ENCODE results near the gene ATAD3B.
"Not testable (repeated sequence)": the region's sequence is repeated elsewhere in the genome, so short reads cannot be mapped to it uniquely, and the experiment has no call there.

The ATAD3B gene

GRCh38 chr1:1433804-1434130, 37.8 kb upstream of the ATAD3B start:
- DNase-seq, result peak; percentile 68

- peak; percentile 62 for DNase-seq
These were observed 37.3 kb upstream of the ATAD3B start for GRCh38 chr1:1434131-1434823.

- no peak for DNase-seq
These were observed 36.8 kb upstream of the ATAD3B start for GRCh38 chr1:1434824-1435105.

GRCh38 chr1:1435106-1435903, 36.3 kb upstream of the ATAD3B start, which contains the start of gene VWA1:
Gene VWA1 (plus strand): TSS chr1:1435690. CDS start chr1:1435749, 59 bp downstream.
- peak; percentile 71 for DNase-seq

- no peak for DNase-seq
These were observed 35.5 kb upstream of the ATAD3B start for GRCh38 chr1:1435911-1436629.

- no peak for DNase-seq
These were observed 34.9 kb upstream of the ATAD3B start for GRCh38 chr1:1436630-1437032.

- DNase-seq, result no peak
These were observed 34.3 kb upstream of the ATAD3B start for GRCh38 chr1:1437033-1437903.

- no peak for DNase-seq
These were observed 33.6 kb upstream of the ATAD3B start for GRCh38 chr1:1437904-1438376.

GRCh38 chr1:1438531-1439381, 32.8 kb upstream of the ATAD3B start:
- DNase-seq, result no peak

GRCh38 chr1:1439546-1440261, 31.9 kb upstream of the ATAD3B start:
- DNase-seq, result no peak

GRCh38 chr1:1440262-1441001, 31.1 kb upstream of the ATAD3B start:
- no peak for DNase-seq

GRCh38 chr1:1441002-1441888, 30.3 kb upstream of the ATAD3B start:
- DNase-seq, result peak; percentile 31

- no peak for DNase-seq
These were observed 29.3 kb upstream of the ATAD3B start for GRCh38 chr1:1442069-1442770.

- DNase-seq, result not testable (repeated sequence)
These were observed 24.9 kb upstream of the ATAD3B start for GRCh38 chr1:1446631-1447030.

- DNase-seq, result no peak
These were observed 22.3 kb upstream of the ATAD3B start, which contains the start of gene ATAD3C for GRCh38 chr1:1449099-1449739. Gene ATAD3C (plus strand): TSS chr1:1449689. CDS start chr1:1450684, 995 bp downstream.

GRCh38 chr1:1450616-1451015, 20.9 kb upstream of the ATAD3B start:
- DNase-seq, result not testable (repeated sequence)

- no peak for DNase-seq
These were observed 19.7 kb upstream of the ATAD3B start for GRCh38 chr1:1451696-1452364.

Measured in fibroblast of upper back skin (primary cell).